ENCODE results near the gene APP.

GRCh38 chr21:26136671-26137070, 33.9 kb downstream of the APP start:
- TF ChIP-seq CTCF (IDR thresholded peaks at IDR 0.05), result no peak
- no peak for TF ChIP-seq POLR2A (IDR thresholded peaks at IDR 0.05)
